Endothelial cell of umbilical vein (primary cell): ENCODE measurements around the gene TRAPPC6A. TPM values are rescaled to one million over a fixed set of nuclear protein-coding genes. Genes with fewer than 3 reads are reported as not detected.
"Not testable (repeated sequence)": the region's sequence is repeated elsewhere in the genome, so short reads cannot be mapped to it uniquely, and the experiment has no call there.

Experiments
- BruUV-seq: library from RNA; stranded (reverse); fragments of 400-500 nt; replicated peaks from 2 replicates; lab custom pipeline; 2021; lab: Mats Ljungman, UMichigan
- CTCF ChIA-PET: fragments of 300-600, 350-600 bp; sonication (Branson Sonifier 250); formaldehyde crosslinking; loops from one replicate; lab custom pipeline; 2021; ENCODE audit warnings: antibody characterized with exemption, inconsistent platforms; lab: Charles Lee
- POLR2A ChIA-PET: fragments of 300-600, 350-600 bp; sonication (Branson Sonifier 250); formaldehyde crosslinking; loops from one replicate; lab custom pipeline; 2021; ENCODE audit warnings: antibody characterized with exemption, inconsistent platforms; lab: Charles Lee
- DNase-seq: peaks from one replicate; pipeline ENCODE4 v3.0.0-alpha.2; 2011; ENCODE audit warnings: low read depth, low spot score
- FAIRE-seq: peaks from 2 replicates; lab custom pipeline; 2011; peaks lifted over from hg19 to GRCh38; lab: Jason Lieb, UNC
- H2AFZ ChIP-seq: 2 replicates; pipeline ENCODE4 v1.6.0; 2012; ENCODE audit warnings: low read depth, low read length, control low read depth, inconsistent platforms
- H3K27ac ChIP-seq: 2 replicates; pipeline ENCODE4 v1.5.1; 2011; ENCODE audit warnings: low read depth, mild to moderate bottlenecking, control low read depth, low read length, moderate library complexity; ENCODE audit not compliant: insufficient read depth
- H3K27me3 ChIP-seq, 2 experiments: 2 replicates each; pipeline versions ENCODE4 v1.6.0 to v1.6.1; 2011; ENCODE audit warnings: low read length in 2 of 2, mixed read lengths in 1 of 2; ENCODE audit not compliant: control insufficient read depth in 2 of 2, insufficient read depth in 2 of 2
- H3K36me3 ChIP-seq, 2 experiments: 2 replicates in 1 of 2; 3 replicates in 1 of 2; pipeline ENCODE4 v1.5.1; 2011; ENCODE audit warnings: low read length in 2 of 2, mild to moderate bottlenecking in 1 of 2, moderate library complexity in 1 of 2; ENCODE audit not compliant: control insufficient read depth in 2 of 2, insufficient read depth in 2 of 2; ENCODE audit errors: extremely low read depth in 1 of 2
- H3K4me1 ChIP-seq: 3 replicates; pipeline ENCODE4 v1.5.1; 2011; ENCODE audit warnings: mild to moderate bottlenecking, low read length; ENCODE audit not compliant: control insufficient read depth, insufficient read depth; ENCODE audit errors: extremely low read depth
- H3K4me2 ChIP-seq: 2 replicates; pipeline ENCODE4 v1.6.1; 2011; ENCODE audit warnings: low read length, control low read depth, mixed read lengths; ENCODE audit not compliant: insufficient read depth
- H3K4me3 ChIP-seq, 3 experiments: fragments of 200-600 bp in 1 of 3; sonication (generic), shearing (Covaris generic) in 1 of 3; replicated peaks in 1 of 3; 2 replicates each; pipeline ENCODE4 v1.5.1; 2011 to 2016; ENCODE audit warnings: control low read depth in 3 of 3, low read length in 3 of 3, mild to moderate bottlenecking in 2 of 3, inconsistent platforms in 1 of 3, low read depth in 1 of 3, moderate library complexity in 1 of 3; ENCODE audit not compliant: insufficient read depth in 1 of 3
- H3K79me2 ChIP-seq: 2 replicates; pipeline ENCODE4 v1.6.0; 2012; ENCODE audit warnings: low read length, inconsistent platforms; ENCODE audit not compliant: control insufficient read depth, insufficient read depth
- H3K9ac ChIP-seq: replicated peaks from 2 replicates; pipeline ENCODE3; 2011; ENCODE audit warnings: low read length, control low read depth; ENCODE audit not compliant: insufficient read depth; ENCODE audit errors: extremely low read depth
- H3K9me1 ChIP-seq: replicated peaks from 3 replicates; pipeline ENCODE4 v1.6.0; 2011; ENCODE audit warnings: mild to moderate bottlenecking, low read length; ENCODE audit not compliant: control insufficient read depth, insufficient read depth; ENCODE audit errors: extremely low read depth
- H3K9me3 ChIP-seq: replicated peaks from 2 replicates; pipeline ENCODE4 v1.5.1; 2012; ENCODE audit warnings: low read length, inconsistent platforms; ENCODE audit not compliant: control insufficient read depth, insufficient read depth
- H4K20me1 ChIP-seq: replicated peaks from 2 replicates; pipeline ENCODE3; 2011; ENCODE audit warnings: mild to moderate bottlenecking, low read length; ENCODE audit not compliant: control insufficient read depth, insufficient read depth; ENCODE audit errors: extremely low read depth
- EZH2 ChIP-seq: IDR thresholded peaks from 2 replicates; pipeline ENCODE4 v1.6.1; 2012; ENCODE audit warnings: borderline replicate concordance, low read depth, mild to moderate bottlenecking, moderate library complexity, low read length, inconsistent platforms; ENCODE audit not compliant: severe bottlenecking
- FOS ChIP-seq: IDR thresholded peaks from 2 replicates; pipeline ENCODE4 v1.6.1; 2011; ENCODE audit warnings: mild to moderate bottlenecking, low read length, moderate library complexity, borderline replicate concordance; ENCODE audit not compliant: insufficient read depth
- GATA2 ChIP-seq: IDR thresholded peaks from 2 replicates; pipeline ENCODE4 v1.7.0; 2011; ENCODE audit warnings: low read depth, mild to moderate bottlenecking, moderate library complexity, mixed read lengths, low read length; ENCODE audit not compliant: insufficient read length, insufficient read depth
- JUN ChIP-seq: IDR thresholded peaks from 2 replicates; pipeline ENCODE4 v1.6.1; 2011; ENCODE audit warnings: borderline replicate concordance, low read depth; ENCODE audit not compliant: insufficient read length, insufficient read depth
- POLR2A ChIP-seq: IDR thresholded peaks from 2 replicates; pipeline ENCODE4 v1.6.1; 2012; ENCODE audit warnings: low read depth, mild to moderate bottlenecking, control low read depth, low read length
- POLR2AphosphoS5 ChIP-seq: IDR thresholded peaks from 2 replicates; pipeline ENCODE4 v1.6.1; 2012; ENCODE audit warnings: low read depth, mild to moderate bottlenecking, control low read depth, low read length, moderate library complexity; ENCODE audit not compliant: insufficient read depth
- dilution Hi-C: fragments of 300-500 bp; cut with MboI; formaldehyde crosslinking; loops from one replicate; pipeline ENCODE4 v1.15.0; 2019; ENCODE audit warnings: low sequenced_read_pairs; ENCODE audit not compliant: extremely low pct_ligation_motif_present
- intact Hi-C: fragments of 100-400 bp; cut with micrococcal nuclease; formaldehyde crosslinking; loops from one replicate; pipeline ENCODE4 v1.10.0; 2022
- polyA plus RNA-seq, 4 experiments: library from polyadenylated mRNA; depleted of rRNA in 3 of 4; stranded (reverse) in 3 of 4; unstranded in 1 of 4; fragments of >200 nt; gene quantifications; 2 replicates each; pipeline versions ENCODE4 v1.2.1 to v1.2.3, GENCODE V29; 2011 to 2012; ENCODE audit warnings: missing spikeins in 1 of 4
- total RNA-seq: library from RNA; stranded (reverse); gene quantifications from 2 replicates; pipeline ENCODE4 v1.2.3, GENCODE V29; 2021
- TF ChIP-seq, protein P1 (sequence below): IDR thresholded peaks from 2 replicates; pipeline ENCODE4 v1.6.1; 2011; ENCODE audit not compliant: insufficient read depth, insufficient read length

The TRAPPC6A gene
- total and polyA plus RNA-seq, 2 donors (not counting 3 experiments of a cell fraction or from before 2014, with no cell fraction given): 18.1 to 45.4 TPM

DNA sequence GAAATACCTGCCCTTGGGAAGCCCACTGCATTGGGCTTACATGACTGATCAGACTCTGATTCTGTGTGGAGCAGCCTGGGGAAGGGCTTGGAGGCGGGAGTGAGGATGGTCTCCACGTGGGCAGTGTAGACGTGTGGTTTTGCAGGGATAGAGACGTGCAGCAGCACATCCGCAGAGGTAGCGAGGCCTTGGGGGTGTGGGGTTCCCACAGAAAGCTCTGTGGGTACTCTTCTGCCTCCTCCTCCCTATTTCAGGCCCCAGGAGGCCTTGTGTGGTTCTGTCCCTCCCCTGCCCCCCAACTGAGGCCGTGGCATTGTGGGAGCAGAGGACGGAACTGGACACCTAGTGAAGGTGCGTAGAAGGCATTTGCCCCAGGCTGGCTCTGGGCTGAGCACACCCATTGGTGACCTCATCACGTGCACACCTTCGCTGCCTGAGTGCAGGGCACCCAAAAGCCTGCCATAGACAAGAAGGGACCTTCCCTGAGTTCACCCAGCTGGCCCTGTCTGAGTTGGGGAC lies 56.2 kb downstream of the TRAPPC6A start:
- no peak for FAIRE-seq
- ChIA-PET POLR2A (no interaction called here), CTCF (no interaction called here)
- Histone ChIP-seq H3K27ac (no peak overlapping the region), H3K4me3 (no peak overlapping the region), H3K9me1 (no peaks in the 10 kb centered on the region), H3K4me2 (no peak overlapping the region), H2AFZ (no peak overlapping the region), H3K79me2 (peaks cover 31% of the 10 kb centered on the region), H4K20me1 (no peaks in the 10 kb centered on the region), H3K9me3 (no peaks in the 10 kb centered on the region), H3K36me3 (no peaks in the 10 kb centered on the region), H3K9ac (no peak overlapping the region), H3K27me3 (no peaks in the 10 kb centered on the region), H3K4me1 (no peaks in the 10 kb centered on the region)
- TF ChIP-seq EZH2: no peak
- TF ChIP-seq, protein P1, sequence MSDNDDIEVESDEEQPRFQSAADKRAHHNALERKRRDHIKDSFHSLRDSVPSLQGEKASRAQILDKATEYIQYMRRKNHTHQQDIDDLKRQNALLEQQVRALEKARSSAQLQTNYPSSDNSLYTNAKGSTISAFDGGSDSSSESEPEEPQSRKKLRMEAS: no peak
- no peak for TF ChIP-seq FOS
- no peak for TF ChIP-seq POLR2AphosphoS5
- TF ChIP-seq GATA2: no peak
- TF ChIP-seq JUN: no peak
- TF ChIP-seq POLR2A: no peak
- DNase-seq: no peak
- intact Hi-C loops (no loop called here), dilution Hi-C loops (no loop called here)
- BruUV-seq: no TSS peak

DNA sequence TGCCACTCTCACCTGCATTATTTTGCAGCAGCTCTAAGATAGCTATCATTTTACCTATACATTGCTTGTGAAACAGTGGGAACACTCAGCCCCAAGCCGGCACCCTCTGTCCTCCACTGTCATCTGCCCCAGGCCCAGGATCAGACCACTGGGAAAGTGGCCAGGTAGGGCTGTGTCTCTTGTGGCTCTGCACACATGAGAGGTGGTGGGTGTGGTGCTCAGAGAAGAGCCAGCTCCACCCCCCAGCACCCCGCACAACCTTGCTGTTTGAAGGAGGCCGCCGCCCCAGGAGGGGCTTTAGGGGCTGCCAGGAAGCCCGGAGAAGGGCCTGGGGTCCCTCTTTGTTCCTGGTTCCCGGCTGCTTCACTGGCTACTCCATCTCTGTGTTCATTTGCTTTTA lies 58.5 kb downstream of the TRAPPC6A start:
- H4K20me1 ChIP-seq: no peaks in the 10 kb centered on the region
- no peak overlapping the region for H3K4me2 ChIP-seq
- intact Hi-C loops (no loop called here), dilution Hi-C loops (no loop called here)
- peaks cover 32% of the 10 kb centered on the region for H3K79me2 ChIP-seq
- ChIA-PET CTCF (interaction anchor here (1.6 kb wide), 1 partner anchor 11 kb away, joined by 6 read pairs; no protein-coding TSS in a partner anchor), POLR2A (no interaction called here)
- no peak overlapping the region for H3K4me3 ChIP-seq
- no peaks in the 10 kb centered on the region for H3K9me1 ChIP-seq
- BruUV-seq: no TSS peak
- H3K4me1 ChIP-seq: no peaks in the 10 kb centered on the region
- FAIRE-seq (no peak), DNase-seq (no peak)
- H3K27me3 ChIP-seq: no peaks in the 10 kb centered on the region
- no peak overlapping the region for H2AFZ ChIP-seq
- no peaks in the 10 kb centered on the region for H3K9me3 ChIP-seq
- no peak overlapping the region for H3K27ac ChIP-seq
- H3K9ac ChIP-seq: no peak overlapping the region
- TF ChIP-seq, protein P1: no peak
- TF ChIP-seq FOS: no peak
- H3K36me3 ChIP-seq: no peaks in the 10 kb centered on the region

DNA sequence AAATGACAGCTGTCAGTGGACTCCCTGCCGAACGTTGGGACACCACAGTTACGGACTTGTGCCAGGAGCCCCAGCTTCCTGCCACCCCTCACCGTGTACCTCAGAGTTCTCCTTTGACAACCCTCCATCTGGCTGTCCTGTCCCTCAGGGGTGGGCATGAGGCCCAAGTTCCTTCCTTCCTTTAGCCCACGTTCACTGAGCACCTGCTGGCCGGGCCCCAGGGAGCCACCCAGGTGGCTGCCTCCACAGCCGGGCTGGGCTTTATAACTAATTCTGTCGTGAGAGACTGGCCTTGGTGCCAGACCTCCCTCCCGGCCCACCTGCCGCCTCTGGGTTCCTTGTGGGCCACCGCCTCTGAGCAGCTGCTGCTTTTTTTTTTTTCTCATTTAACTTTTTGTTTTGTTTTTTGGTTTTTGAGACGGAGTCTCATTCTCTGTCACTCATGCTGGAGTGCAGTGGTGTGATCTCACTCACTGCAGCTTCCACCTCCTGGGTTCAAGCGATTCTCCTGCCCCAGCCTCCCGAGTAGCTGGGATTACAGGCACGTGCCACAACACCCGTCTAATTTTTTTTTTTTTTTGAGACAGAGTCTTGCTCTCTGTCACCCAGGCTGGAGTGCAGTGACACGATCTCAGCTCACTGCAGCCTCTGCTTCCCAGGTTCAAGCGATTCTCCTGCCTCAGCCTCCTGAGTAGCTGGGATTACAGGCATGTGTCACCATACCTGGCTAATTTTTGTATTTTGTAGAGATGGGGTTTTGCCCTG lies 59.3 kb downstream of the TRAPPC6A start:
- H3K36me3 ChIP-seq, H3K9me3 ChIP-seq, H3K27ac ChIP-seq, H4K20me1 ChIP-seq, H3K4me3 ChIP-seq, H3K9me1 ChIP-seq, H3K4me2 ChIP-seq, DNase-seq, H2AFZ ChIP-seq, intact Hi-C loops, dilution Hi-C loops, H3K4me1 ChIP-seq, FAIRE-seq, BruUV-seq, H3K9ac ChIP-seq, H3K27me3 ChIP-seq: not testable (repeated sequence)
- ChIA-PET POLR2A (interaction anchor here (0.6 kb wide), 1 partner anchor 651 kb away, joined by 3 read pairs; no protein-coding TSS in a partner anchor), CTCF (interaction anchor here (0.7 to 1.6 kb wide), 4 partner anchors 12 to 59 kb away, joined by 3 to 6 read pairs (median 4); no protein-coding TSS in a partner anchor)
- peaks cover 38% of the 10 kb centered on the region for H3K79me2 ChIP-seq
